Measurements from ENCODE around the gene RNF41. TPM values are rescaled to one million over a fixed set of nuclear protein-coding genes. Genes with fewer than 3 reads are reported as not detected.
A peak's percentile ranks its signal among the peaks of the same experiment; 100 is the strongest.

The RNF41 gene
- polyA plus RNA-seq, 1 of the 3 experiments (the other 2 are of a cell fraction): 127 TPM

DNA sequence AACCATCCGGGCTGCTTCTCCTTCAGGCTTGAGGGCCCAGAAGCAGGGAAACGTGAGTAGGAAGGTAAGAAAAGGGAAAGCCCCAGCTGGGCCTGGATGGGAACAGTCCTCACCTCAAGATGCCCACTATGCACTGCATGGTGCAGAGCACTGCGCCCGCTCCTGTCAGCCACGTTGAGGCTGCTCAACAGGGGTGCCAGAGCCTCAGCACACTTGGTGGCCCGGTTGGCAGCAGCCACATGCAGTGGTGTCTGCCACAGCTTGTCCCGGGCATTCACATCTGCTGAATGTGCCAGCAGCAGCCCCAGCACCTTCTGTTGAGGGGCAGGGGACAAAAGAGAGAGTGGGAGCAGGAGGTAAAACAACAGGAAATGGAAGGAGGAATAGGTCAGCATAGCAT lies 33.9 kb upstream of the RNF41 start:
- no peak for DNase-seq
- Histone ChIP-seq H4K20me1 (ENCODE audit: insufficient read depth) (peaks cover 23% of the 10 kb centered on the region), H3K4me1 (ENCODE audit: control insufficient read depth in 1 of 2, insufficient read depth in 2 of 2, low read depth in 1 of 2, low read length in 1 of 2) (peaks cover 11 to 19% of the 10 kb centered on the region in 2 experiments), H3K9me3 (no peaks in the 10 kb centered on the region), H3K4me2 (peak overlapping the region; percentile 97), H3K9me2 (no peaks in the 10 kb centered on the region), H3F3A (replicated peaks; ENCODE audit: insufficient read depth) (peaks cover 35% of the 10 kb centered on the region), H3K27ac (ENCODE audit: low read depth in 2 of 2, low read length in 1 of 2) (peak overlapping the region in 1 of 2 experiments; percentile 75; a peak in 1 of 4 replicates), H3K79me2 (ENCODE audit: insufficient read depth) (peaks cover 65% of the 10 kb centered on the region), H3K4me3 (ENCODE audit: low read depth in 2 of 2, low read length in 1 of 2) (no peak overlapping the region), H3K9ac (no peak overlapping the region), H2AFZ (ENCODE audit: low read depth) (no peak overlapping the region), H3K27me3 (ENCODE audit: insufficient read depth) (no peaks in the 10 kb centered on the region), H3K36me3 (replicated peaks in 1 of 2; ENCODE audit: control insufficient read depth in 1 of 2, insufficient read depth in 2 of 2, low read length in 1 of 2) (peaks cover 47 to 54% of the 10 kb centered on the region in 2 experiments)
- ChIA-PET POLR2A (no interaction called here), CTCF (interaction anchor here (1.0 to 5.4 kb wide), 7 partner anchors 12 to 65 kb away, joined by 3 to 58 read pairs (median 30); partner anchors contain the start of genes COQ10A, RNF41 and SMARCC2)
- TF ChIP-seq, protein P1, sequence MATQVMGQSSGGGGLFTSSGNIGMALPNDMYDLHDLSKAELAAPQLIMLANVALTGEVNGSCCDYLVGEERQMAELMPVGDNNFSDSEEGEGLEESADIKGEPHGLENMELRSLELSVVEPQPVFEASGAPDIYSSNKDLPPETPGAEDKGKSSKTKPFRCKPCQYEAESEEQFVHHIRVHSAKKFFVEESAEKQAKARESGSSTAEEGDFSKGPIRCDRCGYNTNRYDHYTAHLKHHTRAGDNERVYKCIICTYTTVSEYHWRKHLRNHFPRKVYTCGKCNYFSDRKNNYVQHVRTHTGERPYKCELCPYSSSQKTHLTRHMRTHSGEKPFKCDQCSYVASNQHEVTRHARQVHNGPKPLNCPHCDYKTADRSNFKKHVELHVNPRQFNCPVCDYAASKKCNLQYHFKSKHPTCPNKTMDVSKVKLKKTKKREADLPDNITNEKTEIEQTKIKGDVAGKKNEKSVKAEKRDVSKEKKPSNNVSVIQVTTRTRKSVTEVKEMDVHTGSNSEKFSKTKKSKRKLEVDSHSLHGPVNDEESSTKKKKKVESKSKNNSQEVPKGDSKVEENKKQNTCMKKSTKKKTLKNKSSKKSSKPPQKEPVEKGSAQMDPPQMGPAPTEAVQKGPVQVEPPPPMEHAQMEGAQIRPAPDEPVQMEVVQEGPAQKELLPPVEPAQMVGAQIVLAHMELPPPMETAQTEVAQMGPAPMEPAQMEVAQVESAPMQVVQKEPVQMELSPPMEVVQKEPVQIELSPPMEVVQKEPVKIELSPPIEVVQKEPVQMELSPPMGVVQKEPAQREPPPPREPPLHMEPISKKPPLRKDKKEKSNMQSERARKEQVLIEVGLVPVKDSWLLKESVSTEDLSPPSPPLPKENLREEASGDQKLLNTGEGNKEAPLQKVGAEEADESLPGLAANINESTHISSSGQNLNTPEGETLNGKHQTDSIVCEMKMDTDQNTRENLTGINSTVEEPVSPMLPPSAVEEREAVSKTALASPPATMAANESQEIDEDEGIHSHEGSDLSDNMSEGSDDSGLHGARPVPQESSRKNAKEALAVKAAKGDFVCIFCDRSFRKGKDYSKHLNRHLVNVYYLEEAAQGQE (IDR thresholded peaks at IDR 0.05; ENCODE audit: low read depth, low read length): no peak
- no peak for TF ChIP-seq YY1 (IDR thresholded peaks at IDR 0.05; ENCODE audit: low read depth)
- TF ChIP-seq MEF2A (IDR thresholded peaks at IDR 0.05; ENCODE audit: borderline replicate concordance, low read depth): no peak
- 95% methylated on average over 7 of the region's 7 CpGs for WGBS (ENCODE audit: low lambda C conversion rate)

DNA sequence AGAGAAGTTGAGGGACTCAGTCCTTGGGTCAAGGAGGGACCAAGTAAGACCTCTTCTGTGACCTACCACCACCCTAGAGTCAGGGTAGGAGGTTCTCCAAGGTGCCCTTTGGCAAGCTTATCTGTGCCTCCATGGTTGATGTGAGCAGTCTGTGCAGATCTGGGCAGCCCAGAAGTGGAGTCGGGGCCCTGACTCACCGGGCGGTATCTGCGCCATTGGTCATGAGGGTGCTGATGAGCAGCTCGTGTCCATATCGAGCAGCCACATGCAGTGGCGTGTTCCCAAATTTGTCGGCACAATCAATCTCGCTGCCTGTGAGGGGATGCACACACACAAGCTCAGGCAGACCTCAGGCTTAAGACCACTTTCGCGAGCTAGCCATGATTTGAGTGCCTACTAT lies 31.4 kb upstream of the RNF41 start:
- TF ChIP-seq FOSL2 (IDR thresholded peaks at IDR 0.05; ENCODE audit: borderline replicate concordance, low read depth) (no peak), EP300 (IDR thresholded peaks at IDR 0.05; ENCODE audit: borderline replicate concordance in 1 of 2, low read depth in 1 of 2, low read length in 1 of 2) (no peak), FOXJ3 (CRISPR knock-in tag; IDR thresholded peaks at IDR 0.05) (no peak), RCOR1 (IDR thresholded peaks at IDR 0.05; ENCODE audit: low read length) (no peak), FOXM1 (IDR thresholded peaks at IDR 0.05; ENCODE audit: low read depth) (no peak), RXRA (IDR thresholded peaks at IDR 0.05; ENCODE audit: borderline replicate concordance, low read depth) (no peak)
- TF ChIP-seq, protein P2, sequence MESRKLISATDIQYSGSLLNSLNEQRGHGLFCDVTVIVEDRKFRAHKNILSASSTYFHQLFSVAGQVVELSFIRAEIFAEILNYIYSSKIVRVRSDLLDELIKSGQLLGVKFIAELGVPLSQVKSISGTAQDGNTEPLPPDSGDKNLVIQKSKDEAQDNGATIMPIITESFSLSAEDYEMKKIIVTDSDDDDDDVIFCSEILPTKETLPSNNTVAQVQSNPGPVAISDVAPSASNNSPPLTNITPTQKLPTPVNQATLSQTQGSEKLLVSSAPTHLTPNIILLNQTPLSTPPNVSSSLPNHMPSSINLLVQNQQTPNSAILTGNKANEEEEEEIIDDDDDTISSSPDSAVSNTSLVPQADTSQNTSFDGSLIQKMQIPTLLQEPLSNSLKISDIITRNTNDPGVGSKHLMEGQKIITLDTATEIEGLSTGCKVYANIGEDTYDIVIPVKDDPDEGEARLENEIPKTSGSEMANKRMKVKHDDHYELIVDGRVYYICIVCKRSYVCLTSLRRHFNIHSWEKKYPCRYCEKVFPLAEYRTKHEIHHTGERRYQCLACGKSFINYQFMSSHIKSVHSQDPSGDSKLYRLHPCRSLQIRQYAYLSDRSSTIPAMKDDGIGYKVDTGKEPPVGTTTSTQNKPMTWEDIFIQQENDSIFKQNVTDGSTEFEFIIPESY (IDR thresholded peaks at IDR 0.05; ENCODE audit: borderline replicate concordance, low read depth): no peak

More for the DNA sequence above, 31.4 kb upstream of the RNF41 start:
- peaks cover 24% of the 10 kb centered on the region for H3F3A ChIP-seq (replicated peaks; ENCODE audit: insufficient read depth)
- peaks cover 68% of the 10 kb centered on the region for H3K79me2 ChIP-seq (ENCODE audit: insufficient read depth)
- peaks cover 23% of the 10 kb centered on the region for H4K20me1 ChIP-seq (ENCODE audit: insufficient read depth)
- H2AFZ ChIP-seq (ENCODE audit: low read depth): no peak overlapping the region
- H3K4me1 ChIP-seq (ENCODE audit: control insufficient read depth in 1 of 2, insufficient read depth in 2 of 2, low read depth in 1 of 2, low read length in 1 of 2): peaks cover 11 to 13% of the 10 kb centered on the region in 2 experiments
- H3K9ac ChIP-seq: no peak overlapping the region
- ChIA-PET CTCF (interaction anchor here (0.6 to 2.9 kb wide), 5 partner anchors 9 to 135 kb away, joined by 3 to 13 read pairs (median 6); partner anchors contain the start of genes COQ10A, SMARCC2 and ZC3H10), POLR2A (no interaction called here)
- H3K4me2 ChIP-seq: no peak overlapping the region
- no peaks in the 10 kb centered on the region for H3K9me2 ChIP-seq
- no peaks in the 10 kb centered on the region for H3K27me3 ChIP-seq (ENCODE audit: insufficient read depth)
- no peak overlapping the region for H3K27ac ChIP-seq (ENCODE audit: low read depth in 2 of 2, low read length in 1 of 2)
- H3K9me3 ChIP-seq: no peaks in the 10 kb centered on the region
- peaks cover 62 to 75% of the 10 kb centered on the region in 2 experiments for H3K36me3 ChIP-seq (replicated peaks in 1 of 2; ENCODE audit: control insufficient read depth in 1 of 2, insufficient read depth in 2 of 2, low read length in 1 of 2)
- no peak overlapping the region for H3K4me3 ChIP-seq (ENCODE audit: low read depth in 2 of 2, low read length in 1 of 2)
- 100% methylated on average over 2 of the region's 11 CpGs for WGBS (ENCODE audit: low lambda C conversion rate)
- no peak for DNase-seq
